Activated CD8-positive, alpha-beta T cell treated with anti-CD3 and anti-CD28 coated beads for 36 hours (primary cell): ENCODE results near the gene RET. TPM values are rescaled to one million over a fixed set of nuclear protein-coding genes. Genes with fewer than 3 reads are reported as not detected.

ENCODE experiments used
- ATAC-seq: fragments of 200-7000 bp; cut with Tn5 transposase; one replicate; pipeline ENCODE4 v1.10.0; 2021; ENCODE audit warnings: mild to moderate bottlenecking, moderate library complexity
- CTCF ChIA-PET: fragments of 350-600 bp; sonication (Branson Sonifier 250); formaldehyde crosslinking; loops from one replicate; lab custom pipeline; 2021; ENCODE audit warnings: antibody characterized with exemption; lab: Charles Lee
- POLR2A ChIA-PET: fragments of 350-600 bp; sonication (Branson Sonifier 250); formaldehyde crosslinking; loops from one replicate; lab custom pipeline; 2021; ENCODE audit warnings: antibody characterized with exemption; lab: Charles Lee
- DNase-seq: peaks from one replicate; pipeline ENCODE4 v3.0.0-alpha.2; 2020
- H3K27ac Mint-ChIP-seq: one replicate; pipeline ENCODE4 v1.8.0; 2021; ENCODE audit warnings: mild to moderate bottlenecking, mixed read lengths
- H3K27me3 Mint-ChIP-seq: one replicate; pipeline ENCODE4 v1.8.0; 2021; ENCODE audit warnings: mixed read lengths
- H3K36me3 Mint-ChIP-seq: one replicate; pipeline ENCODE4 v1.8.0; 2021; ENCODE audit warnings: low read depth, mixed read lengths
- H3K4me1 Mint-ChIP-seq: one replicate; pipeline ENCODE4 v1.8.0; 2021; ENCODE audit warnings: low read depth, mixed read lengths
- H3K4me3 Mint-ChIP-seq: one replicate; pipeline ENCODE4 v1.8.0; 2021; ENCODE audit warnings: mild to moderate bottlenecking, moderate library complexity, mixed read lengths
- H3K9me3 Mint-ChIP-seq: one replicate; pipeline ENCODE4 v1.8.0; 2021; ENCODE audit warnings: mixed read lengths
- intact Hi-C: fragments of 100-400 bp; cut with micrococcal nuclease; formaldehyde crosslinking; loops from one replicate; pipeline ENCODE4 v1.10.0; 2022
- total RNA-seq, 2 experiments: library from RNA; stranded (reverse); gene quantifications; one replicate each; pipeline ENCODE4 v1.2.3, GENCODE V29; 2021
- TF ChIP-seq, protein P1 (sequence below): fragments of 200-600 bp; IDR thresholded peaks from one replicate; pipeline ENCODE4 v1.8.0; 2022; ENCODE audit warnings: antibody characterized with exemption, mild to moderate bottlenecking

The RET gene
- total RNA-seq, 2 experiments from 2014 or later = 0.13 to 0.47 TPM

DNA sequence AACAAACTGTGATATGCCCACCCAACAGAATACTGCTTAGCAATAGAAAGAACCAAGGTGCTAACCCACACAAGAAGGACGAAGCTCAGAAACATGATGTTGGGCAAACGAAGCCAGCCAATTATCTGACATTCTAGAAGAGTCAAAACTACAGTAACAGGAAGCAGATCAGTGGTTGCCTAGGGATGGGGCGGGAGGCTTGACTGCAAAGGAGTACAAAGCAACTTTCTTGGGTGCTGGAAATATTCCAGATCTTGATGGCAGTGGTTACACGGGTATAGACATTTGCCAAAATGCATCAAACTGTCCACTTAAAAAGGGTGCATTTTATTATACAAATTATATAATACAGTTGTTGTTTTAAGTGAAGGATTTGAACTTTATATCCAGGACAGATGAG, 41.1 kb upstream of the RET start:
- ATAC-seq = no peak
- no peaks in the 10 kb centered on the region for H3K36me3 Mint-ChIP-seq

DNA sequence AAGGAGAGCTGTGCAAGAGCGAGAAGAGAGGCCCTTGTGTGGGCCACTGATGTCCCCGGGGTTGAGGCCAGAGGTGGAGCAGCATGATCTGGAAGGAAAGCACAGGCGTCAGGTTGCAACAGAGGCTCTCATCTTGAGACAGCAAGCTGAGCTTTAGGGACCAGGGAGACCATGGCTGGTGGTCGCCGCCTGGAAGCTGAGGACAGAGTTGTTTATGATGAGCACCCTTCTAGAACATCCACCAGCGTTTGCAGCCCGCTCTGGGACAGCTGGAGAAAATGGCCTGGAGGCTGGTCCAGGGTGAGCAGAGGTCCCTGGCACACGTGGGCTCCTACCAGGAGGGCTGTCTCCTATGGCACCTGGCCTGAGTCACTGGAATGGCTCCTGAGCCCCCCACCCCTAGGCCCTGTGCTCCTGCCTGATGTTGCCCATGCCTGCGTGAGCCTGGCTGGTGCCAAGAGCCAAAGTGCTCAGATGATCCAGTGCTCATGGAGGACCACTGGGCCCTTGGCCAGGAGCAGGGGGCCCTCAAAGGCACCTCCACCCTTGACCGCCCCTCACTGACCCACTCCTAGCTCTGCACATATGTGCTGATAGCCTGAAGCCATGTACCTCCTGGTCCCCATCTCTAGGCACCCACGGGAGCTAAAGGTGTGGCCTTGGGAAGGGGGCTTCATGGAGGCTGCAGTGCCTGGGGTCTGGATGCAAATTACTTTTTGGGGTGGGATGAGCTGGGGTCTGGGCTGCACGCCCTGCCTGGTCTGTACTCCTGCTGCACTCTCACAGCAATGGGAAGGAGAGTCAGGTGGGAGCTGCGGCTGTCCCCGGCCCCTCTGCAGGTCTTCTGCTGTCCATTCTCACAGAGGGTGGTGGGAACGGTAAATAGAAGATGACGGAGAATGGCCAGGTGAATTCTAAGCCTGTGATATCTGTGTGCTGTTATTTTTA, 40.1 kb upstream of the RET start:
- TF ChIP-seq, protein P1, sequence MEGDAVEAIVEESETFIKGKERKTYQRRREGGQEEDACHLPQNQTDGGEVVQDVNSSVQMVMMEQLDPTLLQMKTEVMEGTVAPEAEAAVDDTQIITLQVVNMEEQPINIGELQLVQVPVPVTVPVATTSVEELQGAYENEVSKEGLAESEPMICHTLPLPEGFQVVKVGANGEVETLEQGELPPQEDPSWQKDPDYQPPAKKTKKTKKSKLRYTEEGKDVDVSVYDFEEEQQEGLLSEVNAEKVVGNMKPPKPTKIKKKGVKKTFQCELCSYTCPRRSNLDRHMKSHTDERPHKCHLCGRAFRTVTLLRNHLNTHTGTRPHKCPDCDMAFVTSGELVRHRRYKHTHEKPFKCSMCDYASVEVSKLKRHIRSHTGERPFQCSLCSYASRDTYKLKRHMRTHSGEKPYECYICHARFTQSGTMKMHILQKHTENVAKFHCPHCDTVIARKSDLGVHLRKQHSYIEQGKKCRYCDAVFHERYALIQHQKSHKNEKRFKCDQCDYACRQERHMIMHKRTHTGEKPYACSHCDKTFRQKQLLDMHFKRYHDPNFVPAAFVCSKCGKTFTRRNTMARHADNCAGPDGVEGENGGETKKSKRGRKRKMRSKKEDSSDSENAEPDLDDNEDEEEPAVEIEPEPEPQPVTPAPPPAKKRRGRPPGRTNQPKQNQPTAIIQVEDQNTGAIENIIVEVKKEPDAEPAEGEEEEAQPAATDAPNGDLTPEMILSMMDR = no peak
- CTCF ChIA-PET = no interaction called here
- Mint-ChIP-seq H3K27me3 (no peaks in the 10 kb centered on the region), H3K4me3 (no peak overlapping the region), H3K4me1 (peaks cover 2% of the 10 kb centered on the region), H3K9me3 (peaks cover 15% of the 10 kb centered on the region), H3K27ac (no peak overlapping the region), H3K36me3 (no peaks in the 10 kb centered on the region)
- intact Hi-C loops = no loop called here
- no peak for ATAC-seq
- POLR2A ChIA-PET = no interaction called here
- no peak for DNase-seq

More for the DNA sequence above, 41.1 kb upstream of the RET start:
- Mint-ChIP-seq H3K27me3 (no peaks in the 10 kb centered on the region), H3K4me3 (no peak overlapping the region), H3K27ac (no peak overlapping the region), H3K9me3 (peaks cover 16% of the 10 kb centered on the region), H3K4me1 (peaks cover 2% of the 10 kb centered on the region)
- POLR2A ChIA-PET = no interaction called here
- no peak for DNase-seq
- TF ChIP-seq, protein P1 = no peak
- intact Hi-C loops = no loop called here
- CTCF ChIA-PET = no interaction called here

DNA sequence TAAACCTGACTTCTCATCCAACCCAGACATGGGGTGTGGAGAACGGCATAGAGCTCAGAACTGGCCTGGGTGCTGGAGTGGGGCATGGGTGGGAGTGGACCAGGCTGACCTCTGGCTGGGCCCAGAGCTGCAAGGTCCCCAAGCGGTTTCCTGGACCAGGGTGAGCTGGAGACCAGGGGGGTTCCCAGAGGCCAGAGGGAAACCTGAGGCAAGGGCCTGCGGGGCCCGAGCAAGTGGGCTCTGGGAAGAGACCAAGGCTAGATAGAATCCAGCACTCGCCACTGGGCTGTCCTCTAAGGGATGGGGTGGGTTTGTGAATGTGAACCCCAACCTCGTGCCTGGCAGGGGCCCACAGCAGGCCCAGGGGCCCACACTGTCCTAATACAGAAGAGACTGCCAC, 39.4 kb upstream of the RET start:
- POLR2A ChIA-PET = no interaction called here
- ATAC-seq (no peak), DNase-seq (no peak)
- TF ChIP-seq, protein P1 = no peak
- Mint-ChIP-seq H3K4me1 (peaks cover 2% of the 10 kb centered on the region), H3K27me3 (no peaks in the 10 kb centered on the region), H3K4me3 (no peak overlapping the region), H3K27ac (no peak overlapping the region), H3K9me3 (peaks cover 8% of the 10 kb centered on the region), H3K36me3 (no peaks in the 10 kb centered on the region)
- CTCF ChIA-PET = no interaction called here
- intact Hi-C loops = no loop called here

DNA sequence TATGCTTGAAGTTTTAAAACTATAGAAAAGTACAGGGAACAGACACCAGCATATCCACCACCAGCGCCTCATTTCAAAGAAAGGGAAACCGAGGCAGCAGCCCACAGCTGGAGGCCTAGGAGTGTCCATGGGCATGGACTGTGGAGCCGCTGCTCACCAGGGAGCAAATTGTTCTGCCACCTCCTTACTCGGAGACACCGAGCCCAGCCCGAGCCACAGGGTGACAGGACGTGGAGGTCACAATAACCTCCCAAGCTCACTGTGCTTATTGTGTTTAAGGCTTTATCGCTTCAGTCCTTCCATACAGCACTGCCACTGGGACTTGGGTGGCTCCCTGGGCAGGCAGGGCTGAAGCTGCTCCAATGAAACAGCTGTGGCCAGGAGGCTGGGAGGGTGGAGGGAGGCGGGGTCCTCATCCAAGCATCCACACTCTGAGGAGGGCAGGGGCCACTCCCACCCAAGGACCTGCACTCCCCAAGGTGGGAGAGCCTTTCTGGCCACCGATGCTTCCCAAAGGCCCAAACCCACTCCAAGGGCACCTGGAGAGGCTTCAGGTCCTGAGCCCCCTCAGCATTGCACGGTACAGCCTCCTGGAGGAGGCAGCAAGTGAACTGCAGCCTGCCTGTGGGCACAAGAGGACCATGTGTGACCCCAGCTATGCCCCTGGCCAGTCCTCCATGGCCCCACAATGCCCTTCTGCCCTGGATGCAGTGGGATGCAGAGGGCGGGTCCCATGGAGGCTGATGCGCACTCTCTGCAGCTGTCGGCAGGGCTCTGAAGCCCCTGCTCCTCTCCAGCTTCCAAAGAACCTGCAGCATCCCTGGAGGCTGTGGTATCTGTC, 38.7 kb upstream of the RET start:
- H3K4me3 Mint-ChIP-seq = no peak overlapping the region
- H3K36me3 Mint-ChIP-seq = no peaks in the 10 kb centered on the region
- no peak overlapping the region for H3K27ac Mint-ChIP-seq
- no peaks in the 10 kb centered on the region for H3K27me3 Mint-ChIP-seq
- peaks cover 2% of the 10 kb centered on the region for H3K9me3 Mint-ChIP-seq
- DNase-seq = no peak
- no peak for ATAC-seq
- intact Hi-C loops = no loop called here
- TF ChIP-seq, protein P1 = no peak
- POLR2A ChIA-PET = no interaction called here
- peaks cover 2% of the 10 kb centered on the region for H3K4me1 Mint-ChIP-seq
- CTCF ChIA-PET = no interaction called here
